C4-2B (cell line): ENCODE results near the gene SKIC2.

Source experiments
- ZFX ChIP-seq: fragments of 450-650 bp; IDR thresholded peaks from 2 replicates; pipeline ENCODE4 v1.6.1; 2017
- TF ChIP-seq, protein P1 (sequence below): fragments of 450-650 bp; conservative IDR thresholded peaks from 2 replicates; pipeline ENCODE4 v1.5.1; 2017; ENCODE audit warnings: mild to moderate bottlenecking

GRCh38 chr6:31977816-31978431 is 18.9 kb downstream of the SKIC2 start:
- TF ChIP-seq, protein P1, sequence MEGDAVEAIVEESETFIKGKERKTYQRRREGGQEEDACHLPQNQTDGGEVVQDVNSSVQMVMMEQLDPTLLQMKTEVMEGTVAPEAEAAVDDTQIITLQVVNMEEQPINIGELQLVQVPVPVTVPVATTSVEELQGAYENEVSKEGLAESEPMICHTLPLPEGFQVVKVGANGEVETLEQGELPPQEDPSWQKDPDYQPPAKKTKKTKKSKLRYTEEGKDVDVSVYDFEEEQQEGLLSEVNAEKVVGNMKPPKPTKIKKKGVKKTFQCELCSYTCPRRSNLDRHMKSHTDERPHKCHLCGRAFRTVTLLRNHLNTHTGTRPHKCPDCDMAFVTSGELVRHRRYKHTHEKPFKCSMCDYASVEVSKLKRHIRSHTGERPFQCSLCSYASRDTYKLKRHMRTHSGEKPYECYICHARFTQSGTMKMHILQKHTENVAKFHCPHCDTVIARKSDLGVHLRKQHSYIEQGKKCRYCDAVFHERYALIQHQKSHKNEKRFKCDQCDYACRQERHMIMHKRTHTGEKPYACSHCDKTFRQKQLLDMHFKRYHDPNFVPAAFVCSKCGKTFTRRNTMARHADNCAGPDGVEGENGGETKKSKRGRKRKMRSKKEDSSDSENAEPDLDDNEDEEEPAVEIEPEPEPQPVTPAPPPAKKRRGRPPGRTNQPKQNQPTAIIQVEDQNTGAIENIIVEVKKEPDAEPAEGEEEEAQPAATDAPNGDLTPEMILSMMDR = no peak
- TF ChIP-seq ZFX = no peak
